ENCODE results near the gene TCF7. TPM values are rescaled to one million over a fixed set of nuclear protein-coding genes. Genes with fewer than 3 reads are reported as not detected.
A peak's percentile ranks its signal among the peaks of the same experiment; 100 is the strongest.

The TCF7 gene
- total RNA-seq, 1 donor from 2014 or later, result 3.6 TPM

- Histone ChIP-seq H3K4me3 (ENCODE audit: low read depth, low read length) (no peak overlapping the region), H3K36me3 (ENCODE audit: control insufficient read depth, insufficient read depth, low read length) (peaks cover 1% of the 10 kb centered on the region), H3K27me3 (ENCODE audit: control insufficient read depth, insufficient read depth, low read length) (no peaks in the 10 kb centered on the region)
- TF ChIP-seq CTCF (IDR thresholded peaks at IDR 0.05; ENCODE audit: insufficient read depth, low read length, poor library complexity, severe bottlenecking), result no peak
- no peak for DNase-seq (ENCODE audit: low read depth)
Observed at GRCh38 chr5:134171972-134172371, 57.5 kb downstream of the TCF7 start.

GRCh38 chr5:134174841-134175839 is 60.7 kb downstream of the TCF7 start:
- DNase-seq (ENCODE audit: low read depth), result no peak
- peaks cover 1% of the 10 kb centered on the region for H3K36me3 ChIP-seq (ENCODE audit: control insufficient read depth, insufficient read depth, low read length)

GRCh38 chr5:134175921-134176510 is 61.5 kb downstream of the TCF7 start:
- H3K27me3 ChIP-seq (ENCODE audit: control insufficient read depth, insufficient read depth, low read length), result no peaks in the 10 kb centered on the region
- TF ChIP-seq CTCF (IDR thresholded peaks at IDR 0.05; ENCODE audit: insufficient read depth, low read length, poor library complexity, severe bottlenecking), result no peak
- peaks cover 1% of the 10 kb centered on the region for H3K36me3 ChIP-seq (ENCODE audit: control insufficient read depth, insufficient read depth, low read length)
- H3K4me3 ChIP-seq (ENCODE audit: low read depth, low read length), result peak overlapping the region; percentile 91
- no peak for DNase-seq (ENCODE audit: low read depth)

More at GRCh38 chr5:134174841-134175839, 60.7 kb downstream of the TCF7 start:
- no peak for TF ChIP-seq CTCF (IDR thresholded peaks at IDR 0.05; ENCODE audit: insufficient read depth, low read length, poor library complexity, severe bottlenecking)
- Histone ChIP-seq H3K27me3 (ENCODE audit: control insufficient read depth, insufficient read depth, low read length) (no peaks in the 10 kb centered on the region), H3K4me3 (ENCODE audit: low read depth, low read length) (peak overlapping the region; percentile 91)

- H3K4me3 ChIP-seq (ENCODE audit: low read depth, low read length), result peak within 1 kb of the TSS; percentile 91
- DNase-seq (ENCODE audit: low read depth), result no peak
- H3K36me3 ChIP-seq (ENCODE audit: control insufficient read depth, insufficient read depth, low read length), result peaks cover 1% of the 10 kb centered on the region
- H3K27me3 ChIP-seq (ENCODE audit: control insufficient read depth, insufficient read depth, low read length), result no peaks in the 10 kb centered on the region
- no peak for TF ChIP-seq CTCF (IDR thresholded peaks at IDR 0.05; ENCODE audit: insufficient read depth, low read length, poor library complexity, severe bottlenecking)
Observed at GRCh38 chr5:134176511-134177368, 62.3 kb downstream of the TCF7 start, which contains the start of gene SKP1. Gene SKP1 (minus strand): TSS chr5:134176950. CDS start chr5:134174022, 2,928 bp downstream.

GRCh38 chr5:134177369-134178095 is 63.1 kb downstream of the TCF7 start:
- peak overlapping the region; percentile 91 for H3K4me3 ChIP-seq (ENCODE audit: low read depth, low read length)
- H3K36me3 ChIP-seq (ENCODE audit: control insufficient read depth, insufficient read depth, low read length), result peaks cover 1% of the 10 kb centered on the region
- DNase-seq (ENCODE audit: low read depth), result no peak
- no peaks in the 10 kb centered on the region for H3K27me3 ChIP-seq (ENCODE audit: control insufficient read depth, insufficient read depth, low read length)
- TF ChIP-seq CTCF (IDR thresholded peaks at IDR 0.05; ENCODE audit: insufficient read depth, low read length, poor library complexity, severe bottlenecking), result no peak
